ENCODE results near the gene DCC. TPM values are rescaled to one million over a fixed set of nuclear protein-coding genes. Genes with fewer than 3 reads are reported as not detected.

DCC gene
- total and polyA plus RNA-seq, 2 donors (not counting 1 experiment from before 2014, with no cell fraction given), result 0.14 TPM; not detected in 1

GRCh38 chr18:52945552-52945951 lies 605.6 kb downstream of the DCC start:
- no peaks in the 10 kb centered on the region for H3K79me2 ChIP-seq (ENCODE audit: control insufficient read depth, insufficient read depth, low read length)
- H3K4me1 ChIP-seq (ENCODE audit: control insufficient read depth, extremely low read depth, insufficient read depth, low read length), result no peaks in the 10 kb centered on the region
- DNase-seq (ENCODE audit: low read depth in 2 of 2), result no peak
- no peak overlapping the region for H3K9ac ChIP-seq (ENCODE audit: insufficient read depth, low read length)
- no peak overlapping the region for H2AFZ ChIP-seq (ENCODE audit: low read length)
- H3K9me3 ChIP-seq (ENCODE audit: control insufficient read depth, insufficient read depth, low read depth, low read length), result no peaks in the 10 kb centered on the region
- H4K20me1 ChIP-seq (ENCODE audit: control insufficient read depth, extremely low read depth, insufficient read depth, low read length), result no peaks in the 10 kb centered on the region
- no peaks in the 10 kb centered on the region for H3K36me3 ChIP-seq (ENCODE audit: control insufficient read depth, insufficient read depth, low read length)
- TF ChIP-seq CTCF (conservative IDR thresholded peaks at IDR 0.05 in 1 of 2, IDR thresholded peaks at IDR 0.05 in 1 of 2; ENCODE audit: low read depth in 1 of 2, low read length in 2 of 2), result no peak
- no peak overlapping the region for H3K4me3 ChIP-seq (replicated peaks in 1 of 4; ENCODE audit: control extremely low read depth in 1 of 4, insufficient read depth in 1 of 4, low read depth in 3 of 4, low read length in 4 of 4)
- H3K27ac ChIP-seq (ENCODE audit: insufficient read depth, low read length), result no peak overlapping the region
- H3K27me3 ChIP-seq (ENCODE audit: control insufficient read depth, insufficient read depth, low read length), result no peaks in the 10 kb centered on the region
- no peak overlapping the region for H3K4me2 ChIP-seq (ENCODE audit: extremely low read depth, insufficient read depth, low read length)

- Histone ChIP-seq H4K20me1 (ENCODE audit: control insufficient read depth, extremely low read depth, insufficient read depth, low read length) (no peaks in the 10 kb centered on the region), H3K27ac (ENCODE audit: insufficient read depth, low read length) (no peak overlapping the region), H3K79me2 (ENCODE audit: control insufficient read depth, insufficient read depth, low read length) (no peaks in the 10 kb centered on the region), H3K4me3 (replicated peaks in 1 of 4; ENCODE audit: control extremely low read depth in 1 of 4, insufficient read depth in 1 of 4, low read depth in 3 of 4, low read length in 4 of 4) (no peak overlapping the region), H3K9ac (ENCODE audit: insufficient read depth, low read length) (no peak overlapping the region), H3K36me3 (ENCODE audit: control insufficient read depth, insufficient read depth, low read length) (no peaks in the 10 kb centered on the region), H3K4me2 (ENCODE audit: extremely low read depth, insufficient read depth, low read length) (no peak overlapping the region), H3K9me3 (ENCODE audit: control insufficient read depth, insufficient read depth, low read depth, low read length) (no peaks in the 10 kb centered on the region), H3K4me1 (ENCODE audit: control insufficient read depth, extremely low read depth, insufficient read depth, low read length) (no peaks in the 10 kb centered on the region), H2AFZ (ENCODE audit: low read length) (no peak overlapping the region), H3K27me3 (ENCODE audit: control insufficient read depth, insufficient read depth, low read length) (no peaks in the 10 kb centered on the region)
- no peak for DNase-seq (ENCODE audit: low read depth in 2 of 2)
- TF ChIP-seq EZH2 (IDR thresholded peaks at IDR 0.05; ENCODE audit: low read length, missing control alignments), result no peak
- no peak for TF ChIP-seq CTCF (conservative IDR thresholded peaks at IDR 0.05 in 1 of 2, IDR thresholded peaks at IDR 0.05 in 1 of 2; ENCODE audit: low read depth in 1 of 2, low read length in 2 of 2)
Observed at GRCh38 chr18:52948868-52949444, 609.0 kb downstream of the DCC start.

GRCh38 chr18:52950155-52950554 lies 610.2 kb downstream of the DCC start:
- Histone ChIP-seq H3K27ac (ENCODE audit: insufficient read depth, low read length) (no peak overlapping the region), H3K79me2 (ENCODE audit: control insufficient read depth, insufficient read depth, low read length) (no peaks in the 10 kb centered on the region), H3K4me3 (replicated peaks in 1 of 4; ENCODE audit: control extremely low read depth in 1 of 4, insufficient read depth in 1 of 4, low read depth in 3 of 4, low read length in 4 of 4) (no peak overlapping the region), H3K9me3 (ENCODE audit: control insufficient read depth, insufficient read depth, low read depth, low read length) (no peaks in the 10 kb centered on the region), H4K20me1 (ENCODE audit: control insufficient read depth, extremely low read depth, insufficient read depth, low read length) (no peaks in the 10 kb centered on the region), H3K4me1 (ENCODE audit: control insufficient read depth, extremely low read depth, insufficient read depth, low read length) (no peaks in the 10 kb centered on the region), H3K27me3 (ENCODE audit: control insufficient read depth, insufficient read depth, low read length) (no peaks in the 10 kb centered on the region), H3K4me2 (ENCODE audit: extremely low read depth, insufficient read depth, low read length) (no peak overlapping the region), H3K9ac (ENCODE audit: insufficient read depth, low read length) (no peak overlapping the region), H2AFZ (ENCODE audit: low read length) (no peak overlapping the region), H3K36me3 (ENCODE audit: control insufficient read depth, insufficient read depth, low read length) (no peaks in the 10 kb centered on the region)
- TF ChIP-seq CTCF (conservative IDR thresholded peaks at IDR 0.05 in 1 of 2, IDR thresholded peaks at IDR 0.05 in 1 of 2; ENCODE audit: low read depth in 1 of 2, low read length in 2 of 2), result no peak
- no peak for TF ChIP-seq EZH2 (IDR thresholded peaks at IDR 0.05; ENCODE audit: low read length, missing control alignments)
- no peak for DNase-seq (ENCODE audit: low read depth in 2 of 2)

All from fibroblast of lung (primary cell).